ENCODE measurements around the gene ZFP36.

GRCh38 chr19:39413911-39414608 is 7.4 kb downstream of the ZFP36 start:
- TF ChIP-seq MAX (IDR thresholded peaks at IDR 0.05) = no peak
- TF ChIP-seq REST (IDR thresholded peaks at IDR 0.05; ENCODE audit: low read depth) = no peak
- no peak for TF ChIP-seq USF1 (IDR thresholded peaks at IDR 0.05)
- TF ChIP-seq RAD21 (IDR thresholded peaks at IDR 0.05; ENCODE audit: low read depth) = no peak
- no peak for TF ChIP-seq EP300 (IDR thresholded peaks at IDR 0.05; ENCODE audit: borderline replicate concordance)
- TF ChIP-seq CREB1 (IDR thresholded peaks at IDR 0.05; ENCODE audit: low read depth) = no peak
- no peak for TF ChIP-seq CEBPB (IDR thresholded peaks at IDR 0.05)
- no peak for TF ChIP-seq YY1 (IDR thresholded peaks at IDR 0.05; ENCODE audit: low read depth)
- TF ChIP-seq FOXM1 (IDR thresholded peaks at IDR 0.05; ENCODE audit: borderline replicate concordance, low read depth) = no peak

All from Ishikawa (cell line).